Upper lobe of left lung (tissue), 6 donors: ENCODE measurements around the gene ITGA4. TPM values are rescaled to one million over a fixed set of nuclear protein-coding genes. Genes with fewer than 3 reads are reported as not detected.

Experiments
- ATAC-seq, 2 donors: fragments of 200-7000 bp; cut with Tn5 transposase; one replicate each; pipeline ENCODE4 v1.9.1; 2022; ENCODE audit warnings: mild to moderate bottlenecking in 2 of 2, moderate library complexity in 2 of 2; ENCODE audit not compliant: low FRiP score in 2 of 2
- DNase-seq, 2 donors: peaks; one replicate each; pipeline ENCODE4 v3.0.0-alpha.2; 2019 to 2020
- H3K27ac ChIP-seq, 4 donors: fragments of 200-600 bp; sonication (generic); one replicate each; pipeline ENCODE4 v1.5.1; 2016 to 2019
- H3K27me3 ChIP-seq, 4 donors: fragments of 200-600 bp; sonication (generic); one replicate each; pipeline ENCODE4 v1.5.1; 2017 to 2019
- H3K36me3 ChIP-seq, 4 donors: fragments of 200-600 bp; sonication (generic); one replicate each; pipeline ENCODE4 v1.5.1; 2016 to 2019
- H3K4me1 ChIP-seq, 4 donors: fragments of 200-600 bp; sonication (generic); one replicate each; pipeline ENCODE4 v1.5.1; 2018 to 2019
- H3K4me3 ChIP-seq, 4 donors: fragments of 200-600 bp; sonication (generic); one replicate each; pipeline ENCODE4 v1.5.1; 2017 to 2019; ENCODE audit warnings: mild to moderate bottlenecking in 2 of 4, moderate library complexity in 1 of 4
- H3K9me3 ChIP-seq, 4 donors: fragments of 200-600 bp; sonication (generic); one replicate each; pipeline ENCODE4 v1.5.1; 2018 to 2019
- EP300 ChIP-seq, 4 donors: sonication (generic); formaldehyde crosslinking; IDR thresholded peaks; one replicate each; pipeline ENCODE4 v1.5.1; 2017; ENCODE audit warnings: antibody characterized with exemption in 4 of 4, control low read depth in 2 of 4
- POLR2A ChIP-seq, 4 donors: fragments of 450-650 bp; IDR thresholded peaks; one replicate each; pipeline ENCODE4 v1.5.1; 2016 to 2017; ENCODE audit warnings: antibody characterized with exemption in 4 of 4, mild to moderate bottlenecking in 2 of 4
- POLR2AphosphoS5 ChIP-seq, 2 donors: sonication (generic); formaldehyde crosslinking; IDR thresholded peaks; one replicate each; pipeline ENCODE4 v1.5.1; 2017; ENCODE audit warnings: antibody characterized with exemption in 2 of 2
- WGBS, 2 donors: methylation state at CpG; one replicate each; pipeline ENCODE4 v1.1.5; 2017 to 2018; 5-methylcytosine and 5-hydroxymethylcytosine counted together
- total RNA-seq, 6 donors: library from RNA; depleted of rRNA in 4 of 6; stranded (reverse); fragments of >200 nt in 4 of 6; gene quantifications; one replicate each; pipeline versions ENCODE4 v1.1.0 to v1.2.1, GENCODE V29; 2016 to 2021
- TF ChIP-seq, protein P1 (sequence below), 6 experiments: fragments of 450-650 bp in 4 of 6; fragments of 200-600 bp in 2 of 6; sonication (generic) in 2 of 6; IDR thresholded peaks; one replicate each; pipeline ENCODE4 v1.5.1; 2016 to 2019; ENCODE audit warnings: antibody characterized with exemption in 6 of 6
- donor health status: DM: no; HTN: no; CAD: no; lungs with moderate emphysema.
- donor health status: DM: no; HTN: yes; CAD: no; lungs with severe emphysema.

ITGA4 gene
- total RNA-seq, 6 donors from 2014 or later, result 13.9 to 30.5 (median 23.9) TPM

DNA sequence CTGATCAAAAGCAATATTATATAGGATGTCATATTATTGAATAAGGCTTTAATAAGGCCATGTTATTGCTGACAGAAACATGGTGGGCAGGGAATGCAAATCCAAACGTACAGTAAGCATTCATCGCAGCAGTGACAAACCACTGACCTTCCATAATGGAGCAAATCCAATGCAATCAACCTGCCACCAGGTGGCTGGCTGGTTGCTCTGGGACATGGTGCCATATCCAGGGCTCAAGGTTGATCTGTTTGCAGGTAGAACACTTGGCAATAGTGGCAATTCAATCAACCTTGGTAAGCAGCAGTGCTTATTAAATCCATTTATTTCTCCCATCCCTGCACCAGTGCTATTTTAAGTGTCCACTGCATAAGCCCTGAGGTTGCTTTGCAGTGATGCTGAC, 124.3 kb downstream of the ITGA4 start:
- DNase-seq, result no peak
- H3K4me3 ChIP-seq, result no peak overlapping the region
- WGBS, 2 donors, result 84 to 88% methylated on average over 2 of the region's 2 CpGs
- no peaks in the 10 kb centered on the region for H3K4me1 ChIP-seq
- H3K9me3 ChIP-seq, result no peaks in the 10 kb centered on the region
- TF ChIP-seq EP300 (IDR thresholded peaks at IDR 0.05) (no peak), POLR2A (IDR thresholded peaks at IDR 0.05) (no peak)
- TF ChIP-seq, protein P1, sequence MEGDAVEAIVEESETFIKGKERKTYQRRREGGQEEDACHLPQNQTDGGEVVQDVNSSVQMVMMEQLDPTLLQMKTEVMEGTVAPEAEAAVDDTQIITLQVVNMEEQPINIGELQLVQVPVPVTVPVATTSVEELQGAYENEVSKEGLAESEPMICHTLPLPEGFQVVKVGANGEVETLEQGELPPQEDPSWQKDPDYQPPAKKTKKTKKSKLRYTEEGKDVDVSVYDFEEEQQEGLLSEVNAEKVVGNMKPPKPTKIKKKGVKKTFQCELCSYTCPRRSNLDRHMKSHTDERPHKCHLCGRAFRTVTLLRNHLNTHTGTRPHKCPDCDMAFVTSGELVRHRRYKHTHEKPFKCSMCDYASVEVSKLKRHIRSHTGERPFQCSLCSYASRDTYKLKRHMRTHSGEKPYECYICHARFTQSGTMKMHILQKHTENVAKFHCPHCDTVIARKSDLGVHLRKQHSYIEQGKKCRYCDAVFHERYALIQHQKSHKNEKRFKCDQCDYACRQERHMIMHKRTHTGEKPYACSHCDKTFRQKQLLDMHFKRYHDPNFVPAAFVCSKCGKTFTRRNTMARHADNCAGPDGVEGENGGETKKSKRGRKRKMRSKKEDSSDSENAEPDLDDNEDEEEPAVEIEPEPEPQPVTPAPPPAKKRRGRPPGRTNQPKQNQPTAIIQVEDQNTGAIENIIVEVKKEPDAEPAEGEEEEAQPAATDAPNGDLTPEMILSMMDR (IDR thresholded peaks at IDR 0.05), result no peak
- no peaks in the 10 kb centered on the region for H3K36me3 ChIP-seq
- H3K27ac ChIP-seq, result no peak overlapping the region
- no peaks in the 10 kb centered on the region for H3K27me3 ChIP-seq
- ATAC-seq, result no peak

DNA sequence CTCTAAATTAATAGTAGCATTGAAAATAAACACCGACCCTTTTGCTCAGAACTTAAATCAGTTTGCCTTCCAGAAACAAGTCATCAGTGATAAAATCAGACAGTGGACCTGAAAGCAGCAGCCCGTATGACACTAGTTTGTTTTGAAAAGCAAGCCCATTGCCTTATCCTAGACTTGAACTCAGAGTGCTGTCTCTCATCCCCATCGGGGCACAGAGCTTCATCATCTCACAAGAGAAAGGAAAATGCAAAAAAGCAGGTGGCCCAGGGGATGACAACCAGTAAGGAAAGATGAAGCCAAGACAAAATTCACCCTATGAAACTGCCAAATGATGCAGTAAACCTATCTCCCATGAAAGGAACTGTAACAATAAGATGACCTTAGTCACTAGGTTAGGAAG, 128.5 kb downstream of the ITGA4 start:
- no peak for TF ChIP-seq POLR2AphosphoS5 (IDR thresholded peaks at IDR 0.05)
- H3K4me3 ChIP-seq, result no peak overlapping the region
- H3K27ac ChIP-seq, result no peak overlapping the region
- no peaks in the 10 kb centered on the region for H3K27me3 ChIP-seq
- H3K9me3 ChIP-seq, result no peaks in the 10 kb centered on the region
- H3K36me3 ChIP-seq, result no peaks in the 10 kb centered on the region
- DNase-seq (no peak), ATAC-seq (no peak)
- no peaks in the 10 kb centered on the region for H3K4me1 ChIP-seq
- WGBS, 2 donors, result 59 to 75% methylated on average over 3 of the region's 3 CpGs

Other genes starting within 250 kb of the ITGA4 start
- 10 to 100 TPM in 1 of 6 donors, 1 to 10 TPM in 2, under 1 TPM in 2, not detected in 1; 0.37 to 23.1 (median 1.7) TPM for gene CERKL, start 199.7 kb downstream of the ITGA4 start, total RNA-seq
- gene NEUROD1, start 223.1 kb downstream of the ITGA4 start, total RNA-seq, result not detected